PC-3 (cell line): ENCODE measurements around the gene MPV17L2. TPM values are rescaled to one million over a fixed set of nuclear protein-coding genes. Genes with fewer than 3 reads are reported as not detected.

Experiments
- ATAC-seq: fragments of 200-7000 bp; cut with Tn5 transposase; 2 replicates; pipeline ENCODE4 v1.9.1; 2020; ENCODE audit warnings: mild to moderate bottlenecking, moderate library complexity
- BruUV-seq: library from RNA; stranded (reverse); fragments of 400-500 nt; replicated peaks from 2 replicates; lab custom pipeline; 2021; lab: Mats Ljungman, UMichigan
- CTCF ChIA-PET: fragments of 300-600 bp; sonication (Branson Sonifier 250); formaldehyde crosslinking; loops from one replicate; lab custom pipeline; 2022; ENCODE audit warnings: antibody characterized with exemption; lab: Charles Lee
- POLR2A ChIA-PET: fragments of 300-600 bp; sonication (Branson Sonifier 250); formaldehyde crosslinking; loops from one replicate; lab custom pipeline; 2022; ENCODE audit warnings: antibody characterized with exemption; ENCODE audit not compliant: unreplicated experiment; lab: Charles Lee
- DNase-seq: peaks from one replicate; pipeline ENCODE4 v3.0.0-alpha.2; 2015
- H2AFZ ChIP-seq: fragments of 300-600 bp; sonication (generic); 2 replicates; pipeline ENCODE4 v1.6.0; 2016; ENCODE audit warnings: antibody characterized with exemption, low read length
- H3F3A ChIP-seq: fragments of 300-600 bp; sonication (generic); one replicate; pipeline ENCODE4 v1.6.0; 2017; ENCODE audit warnings: antibody characterized with exemption, low read length, control low read depth, mild to moderate bottlenecking; ENCODE audit not compliant: unreplicated experiment
- H3K27ac ChIP-seq: fragments of 300-600 bp; sonication (generic); 2 replicates; pipeline ENCODE4 v1.5.1; 2016; ENCODE audit warnings: mild to moderate bottlenecking, low read length
- H3K27me3 ChIP-seq: fragments of 300-600 bp; sonication (generic); 2 replicates; pipeline ENCODE4 v1.6.1; 2016; ENCODE audit warnings: low read length, mixed read lengths
- H3K36me3 ChIP-seq: fragments of 300-600 bp; sonication (generic); 2 replicates; pipeline ENCODE4 v1.6.1; 2016; ENCODE audit warnings: low read depth, mixed run types, low read length, mixed read lengths
- H3K4me1 ChIP-seq: fragments of 300-600 bp; sonication (generic); 2 replicates; pipeline ENCODE4 v1.5.1; 2016; ENCODE audit warnings: low read length; ENCODE audit not compliant: insufficient read depth
- H3K4me2 ChIP-seq: fragments of 300-600 bp; sonication (generic); 2 replicates; pipeline ENCODE4 v1.6.0; 2016; ENCODE audit warnings: low read length
- H3K4me3 ChIP-seq: fragments of 300-600 bp; sonication (generic); 2 replicates; pipeline ENCODE4 v1.5.1; 2016; ENCODE audit warnings: mild to moderate bottlenecking, low read length, mixed read lengths
- H3K79me2 ChIP-seq: fragments of 300-600 bp; sonication (generic); 2 replicates; pipeline ENCODE4 v1.6.1; 2017; ENCODE audit warnings: low read length, mixed read lengths
- H3K9ac ChIP-seq: fragments of 300-600 bp; sonication (generic); 2 replicates; pipeline ENCODE4 v1.6.0; 2016; ENCODE audit warnings: mild to moderate bottlenecking, low read length
- H3K9me2 ChIP-seq: fragments of 300-600 bp; sonication (generic); replicated peaks from 2 replicates; pipeline ENCODE4 v1.6.1; 2016; ENCODE audit warnings: mixed run types, low read length, mixed read lengths
- H3K9me3 ChIP-seq: fragments of 300-600 bp; sonication (generic); 2 replicates; pipeline ENCODE4 v1.6.1; 2016; ENCODE audit warnings: low read length, mixed read lengths
- H4K20me1 ChIP-seq: fragments of 300-600 bp; sonication (generic); 2 replicates; pipeline ENCODE4 v1.6.1; 2016; ENCODE audit warnings: low read length, mixed read lengths
- EZH2 ChIP-seq: fragments of 300-600 bp; sonication (generic); IDR thresholded peaks from one replicate; pipeline ENCODE4 v1.6.1; 2017; ENCODE audit warnings: antibody characterized with exemption, mild to moderate bottlenecking, low read length; ENCODE audit not compliant: unreplicated experiment
- EZH2phosphoT487 ChIP-seq: fragments of 300-600 bp; sonication (generic); IDR thresholded peaks from 2 replicates; pipeline ENCODE4 v1.6.1; 2018; ENCODE audit warnings: mild to moderate bottlenecking, antibody characterized with exemption, low read length, borderline replicate concordance
- intact Hi-C: fragments of 100-400 bp; cut with micrococcal nuclease; formaldehyde crosslinking; loops from 2 replicates; pipeline ENCODE4 v1.9.0; 2023
- total RNA-seq: library from RNA; depleted of rRNA; stranded (reverse); fragments of >200 nt; gene quantifications from 2 replicates; pipeline ENCODE4 v1.2.3, GENCODE V29; 2014
- TF ChIP-seq, protein P1 (sequence below): fragments of 300-600 bp; sonication (generic); conservative IDR thresholded peaks from 2 replicates; pipeline ENCODE4 v1.5.1; 2017; ENCODE audit warnings: antibody characterized with exemption, low read depth, mild to moderate bottlenecking, low read length

The MPV17L2 gene
- total RNA-seq, 1 experiment from 2014 or later, result 34.2 TPM

DNA sequence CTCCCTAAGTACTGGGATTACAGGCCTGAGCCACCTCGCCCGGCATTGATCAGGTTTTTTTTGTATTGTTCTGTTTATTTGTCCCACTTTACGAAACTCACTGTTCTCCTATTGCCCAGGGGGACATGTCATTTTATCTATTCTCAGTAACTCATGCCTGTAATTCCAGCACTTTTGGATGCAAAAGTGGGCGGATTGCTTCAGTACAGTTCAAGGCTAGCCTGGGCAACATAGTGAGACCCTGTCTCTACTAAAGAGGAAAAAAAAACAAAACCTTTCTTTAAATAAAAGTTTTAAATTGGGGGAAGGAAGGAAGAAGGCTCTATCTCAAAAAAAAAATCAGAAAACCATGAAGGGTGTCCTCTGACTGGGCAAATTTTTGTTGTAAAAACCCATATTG lies 2.7 kb upstream of the MPV17L2 start:
- Histone ChIP-seq H3K4me3 (no peak overlapping the region), H3F3A (no peaks in the 10 kb centered on the region), H3K36me3 (no peaks in the 10 kb centered on the region), H2AFZ (no peak overlapping the region), H3K9me2 (no peaks in the 10 kb centered on the region), H3K4me2 (no peak overlapping the region), H3K27ac (no peak overlapping the region), H4K20me1 (no peaks in the 10 kb centered on the region), H3K9me3 (no peaks in the 10 kb centered on the region), H3K4me1 (peaks cover 13% of the 10 kb centered on the region), H3K79me2 (peaks cover 7% of the 10 kb centered on the region), H3K27me3 (no peaks in the 10 kb centered on the region), H3K9ac (no peak overlapping the region)
- CTCF ChIA-PET, result interaction anchor here (0.6 kb wide), 1 partner anchor 231 kb away, joined by 3 read pairs; no protein-coding TSS in a partner anchor
- ATAC-seq (no peak), DNase-seq (no peak)
- TF ChIP-seq EZH2phosphoT487 (no peak), EZH2 (no peak)
- TF ChIP-seq, protein P1, sequence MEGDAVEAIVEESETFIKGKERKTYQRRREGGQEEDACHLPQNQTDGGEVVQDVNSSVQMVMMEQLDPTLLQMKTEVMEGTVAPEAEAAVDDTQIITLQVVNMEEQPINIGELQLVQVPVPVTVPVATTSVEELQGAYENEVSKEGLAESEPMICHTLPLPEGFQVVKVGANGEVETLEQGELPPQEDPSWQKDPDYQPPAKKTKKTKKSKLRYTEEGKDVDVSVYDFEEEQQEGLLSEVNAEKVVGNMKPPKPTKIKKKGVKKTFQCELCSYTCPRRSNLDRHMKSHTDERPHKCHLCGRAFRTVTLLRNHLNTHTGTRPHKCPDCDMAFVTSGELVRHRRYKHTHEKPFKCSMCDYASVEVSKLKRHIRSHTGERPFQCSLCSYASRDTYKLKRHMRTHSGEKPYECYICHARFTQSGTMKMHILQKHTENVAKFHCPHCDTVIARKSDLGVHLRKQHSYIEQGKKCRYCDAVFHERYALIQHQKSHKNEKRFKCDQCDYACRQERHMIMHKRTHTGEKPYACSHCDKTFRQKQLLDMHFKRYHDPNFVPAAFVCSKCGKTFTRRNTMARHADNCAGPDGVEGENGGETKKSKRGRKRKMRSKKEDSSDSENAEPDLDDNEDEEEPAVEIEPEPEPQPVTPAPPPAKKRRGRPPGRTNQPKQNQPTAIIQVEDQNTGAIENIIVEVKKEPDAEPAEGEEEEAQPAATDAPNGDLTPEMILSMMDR, result no peak
- intact Hi-C loops, result no loop called here
- POLR2A ChIA-PET, result interaction anchor here (0.7 kb wide), 1 partner anchor 62 kb away, joined by 8 read pairs; no protein-coding TSS in a partner anchor
- BruUV-seq, result no TSS peak

DNA sequence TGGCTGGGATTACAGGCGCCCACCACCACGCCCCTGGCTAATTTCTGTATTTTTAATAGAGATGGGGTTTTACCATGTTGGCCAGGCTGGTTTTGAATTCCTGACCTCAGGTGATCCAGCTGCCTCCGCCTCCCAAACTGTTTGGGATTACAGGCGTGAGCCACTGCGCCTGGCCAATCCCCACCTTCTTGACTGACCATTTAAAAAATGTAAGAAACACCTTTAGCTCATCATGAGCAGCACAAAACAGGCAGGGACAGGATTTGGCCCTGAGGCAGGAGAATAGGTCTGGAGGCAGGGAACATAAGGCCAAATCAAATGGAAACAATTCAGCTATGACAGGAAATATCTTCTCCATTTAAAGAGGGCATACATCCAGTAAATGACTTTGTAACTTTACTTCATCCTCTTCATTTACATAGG lies 1.4 kb upstream of the MPV17L2 start:
- H3K9me2 ChIP-seq, result no peaks in the 10 kb centered on the region
- H2AFZ ChIP-seq, result peak overlapping the region; percentile 72
- H3K27ac ChIP-seq, result peak overlapping the region; percentile 26
- no peaks in the 10 kb centered on the region for H3K27me3 ChIP-seq
- ATAC-seq (no peak), DNase-seq (no peak)
- no peaks in the 10 kb centered on the region for H3K36me3 ChIP-seq
- peaks cover 7% of the 10 kb centered on the region for H3K79me2 ChIP-seq
- no peaks in the 10 kb centered on the region for H4K20me1 ChIP-seq
- peaks cover 13% of the 10 kb centered on the region for H3K4me1 ChIP-seq
- ChIA-PET POLR2A (interaction anchor here (0.5 to 0.7 kb wide), 2 partner anchors 10 to 33 kb away, joined by 4 to 9 read pairs; no protein-coding TSS in a partner anchor), CTCF (interaction anchor here (0.7 to 2.2 kb wide), 6 partner anchors 17 to 137 kb away, joined by 3 to 9 read pairs (median 4); partner anchors contain the start of gene JUND)
- H3K9me3 ChIP-seq, result no peaks in the 10 kb centered on the region
- intact Hi-C loops, result loop anchor here (1.0 kb wide), 1 partner anchor 13 kb away; the partner anchor contains the start of gene RAB3A
- H3K4me3 ChIP-seq, result peak overlapping the region; percentile 76
- TF ChIP-seq, protein P1, result no peak
- TF ChIP-seq EZH2 (no peak), EZH2phosphoT487 (no peak)
- no peaks in the 10 kb centered on the region for H3F3A ChIP-seq
- peak overlapping the region; percentile 57; the same call in 1 of the 2 replicates for H3K9ac ChIP-seq
- no TSS peak for BruUV-seq
- H3K4me2 ChIP-seq, result peak overlapping the region; percentile 91
